G401 (cell line): Measurements from ENCODE around the gene UNC119. TPM values are rescaled to one million over a fixed set of nuclear protein-coding genes. Genes with fewer than 3 reads are reported as not detected.
"Not testable (repeated sequence)": the region's sequence is repeated elsewhere in the genome, so short reads cannot be mapped to it uniquely, and the experiment has no call there.

ENCODE experiments used
- DNase-seq: peaks from one replicate; pipeline ENCODE4 v3.0.0-alpha.2; 2015; ENCODE audit warnings: low spot score
- in situ Hi-C: cut with HindIII; loops from 2 replicates; pipeline ENCODE4 v1.10.0; 2016; ENCODE audit warnings: low sequenced_read_pairs, mixed read lengths
- total RNA-seq: library from RNA; depleted of rRNA; stranded (reverse); fragments of >200 nt; shearing (Covaris generic); gene quantifications from 2 replicates; pipeline ENCODE4 v1.2.3, GENCODE V29; 2014; rRNA removed

The UNC119 gene
- total RNA-seq = 59.0 and 60.4 TPM in 2 replicates

DNA sequence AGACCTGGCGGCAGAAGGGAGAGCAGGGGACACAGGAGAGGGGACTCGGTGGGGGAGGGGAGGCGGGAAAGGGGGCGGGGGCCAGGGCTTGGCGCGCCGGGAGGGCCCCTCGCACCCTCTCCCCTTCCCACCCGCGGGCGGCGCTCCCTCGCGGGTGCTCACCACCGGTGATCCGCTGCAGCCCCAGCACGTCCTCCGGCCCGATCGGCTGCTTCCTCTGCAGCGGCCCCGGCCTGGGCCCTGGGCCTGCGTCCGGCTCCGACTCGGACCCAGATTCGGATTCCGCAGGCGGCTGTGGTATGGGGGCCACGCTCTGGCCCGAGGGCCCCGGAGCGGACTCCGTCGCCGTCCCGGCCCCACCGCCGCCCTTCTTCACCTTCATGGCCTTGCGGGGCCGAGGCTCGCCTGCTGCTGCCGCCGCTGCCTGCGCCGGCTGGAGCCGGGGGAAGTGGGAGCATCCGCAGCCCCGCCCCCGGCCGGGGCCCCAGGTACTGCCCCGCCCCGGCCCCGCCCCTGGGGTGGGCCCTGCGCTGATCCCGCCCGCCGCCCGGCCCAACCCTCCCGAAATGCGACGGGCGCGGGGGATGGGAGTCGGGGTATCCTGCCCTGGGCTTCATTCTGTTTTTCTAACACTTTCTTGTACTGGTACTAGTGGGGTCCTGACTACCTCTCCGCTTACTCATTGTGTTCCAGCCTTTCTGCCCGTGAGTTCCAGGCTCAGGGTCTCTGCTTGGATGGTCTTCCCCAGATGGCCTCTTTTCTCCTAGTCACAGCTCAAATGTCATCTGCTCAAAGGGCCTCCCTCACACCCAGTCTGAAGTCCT is at the start of gene UNC119:
Gene UNC119, minus strand, starts transcription at position 449 of the 824 bp plus-strand sequence. Its CDS starts 67 bp downstream, at position 382.
- peak; percentile 75 for DNase-seq
- in situ Hi-C loops = no loop called here

DNA sequence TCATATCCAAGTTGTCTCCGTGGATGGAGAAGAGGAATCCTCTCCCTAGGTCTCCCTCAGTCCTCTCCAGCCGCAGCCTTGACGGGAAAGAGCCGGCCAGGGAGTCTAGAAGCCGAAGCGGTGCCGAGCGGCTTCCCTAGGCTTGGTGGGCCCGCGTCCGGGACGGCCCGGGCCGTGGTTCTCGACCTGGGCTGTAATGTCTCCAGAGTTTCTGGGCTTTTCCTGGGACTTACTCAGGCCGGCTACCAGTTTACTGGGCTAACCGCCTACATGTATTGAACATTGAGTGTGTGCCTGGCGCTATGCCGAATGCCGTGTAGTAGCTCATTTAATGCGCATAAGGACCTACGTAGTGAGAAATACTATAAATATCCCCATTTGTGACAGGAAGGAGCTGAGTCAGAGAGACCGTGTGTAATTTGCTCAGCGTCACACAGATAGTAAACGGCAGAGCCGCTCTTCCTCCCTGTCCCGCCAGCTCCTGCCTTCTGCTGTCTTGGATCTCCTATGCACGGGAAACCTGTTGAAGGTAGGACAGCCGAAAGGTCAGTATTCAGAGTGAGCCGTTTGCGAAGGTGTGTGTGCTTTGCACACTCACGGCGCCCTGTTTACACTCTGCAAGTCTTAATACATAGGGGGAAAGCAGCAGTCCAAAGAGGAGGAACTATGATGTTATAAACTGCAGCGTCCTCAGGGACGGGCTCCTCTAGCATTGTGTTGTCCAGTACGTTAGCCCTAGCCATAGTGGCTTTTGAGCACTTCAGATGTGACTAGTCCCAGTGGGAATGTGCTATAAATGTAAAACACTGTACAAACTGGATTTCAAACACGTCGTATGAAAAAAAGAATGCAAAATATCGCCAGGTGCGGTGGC is 47.1 kb upstream of the UNC119 start:
- DNase-seq = peak; percentile 69
- in situ Hi-C loops = no loop called here

DNA sequence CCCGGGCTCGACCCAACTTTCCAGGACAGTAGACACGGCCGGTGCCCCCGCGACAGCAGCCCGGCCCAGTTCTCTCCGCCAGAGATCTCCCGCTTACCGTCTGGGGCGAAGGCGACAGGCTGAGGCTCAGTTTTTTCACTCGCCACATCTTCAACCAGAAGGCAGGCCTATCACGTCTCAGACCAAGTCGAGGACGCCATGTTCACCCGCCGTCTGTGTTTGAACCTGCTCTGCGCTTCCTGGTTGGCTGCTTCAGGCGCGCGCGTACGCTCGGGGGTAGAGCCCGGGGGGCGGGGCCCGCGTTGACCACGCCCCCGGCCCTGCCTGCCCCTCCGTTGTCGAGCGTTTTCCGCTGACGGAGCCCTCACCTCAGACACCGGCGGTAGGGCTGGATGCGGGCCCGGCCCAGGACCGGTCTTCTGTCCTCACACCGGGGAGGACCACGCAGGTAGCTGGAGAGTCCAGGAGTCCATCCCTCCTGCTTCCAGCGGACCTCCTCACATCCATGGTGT is 46.4 kb upstream of the UNC119 start, which contains the start of gene SPAG5:
Gene SPAG5, minus strand, starts transcription at position 227 of the 512 bp plus-strand sequence. Its CDS starts 79 bp downstream, at position 148.
- in situ Hi-C loops = no loop called here
- peak; percentile 93 for DNase-seq

DNA sequence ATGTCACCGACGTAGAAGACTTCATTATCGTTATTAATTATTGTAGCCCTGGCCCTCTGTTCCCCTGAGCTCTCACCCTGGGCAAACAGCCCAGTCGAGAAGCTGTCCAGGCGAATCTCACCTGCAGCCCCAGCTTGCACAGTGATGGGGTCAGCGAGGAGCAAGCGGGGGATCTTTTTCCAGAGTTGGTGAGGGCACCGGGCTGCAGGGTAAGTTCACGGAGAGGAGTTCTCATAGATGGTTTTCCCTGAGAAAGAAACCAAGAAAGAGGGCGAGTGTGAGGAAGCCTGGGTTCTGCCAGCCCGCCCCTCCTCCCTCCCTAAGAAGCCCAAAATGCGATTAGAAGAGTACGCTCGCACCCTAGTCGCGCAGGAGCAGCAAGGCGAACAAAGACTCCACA is 46.0 kb upstream of the UNC119 start:
- no peak for DNase-seq
- in situ Hi-C loops = no loop called here

DNA sequence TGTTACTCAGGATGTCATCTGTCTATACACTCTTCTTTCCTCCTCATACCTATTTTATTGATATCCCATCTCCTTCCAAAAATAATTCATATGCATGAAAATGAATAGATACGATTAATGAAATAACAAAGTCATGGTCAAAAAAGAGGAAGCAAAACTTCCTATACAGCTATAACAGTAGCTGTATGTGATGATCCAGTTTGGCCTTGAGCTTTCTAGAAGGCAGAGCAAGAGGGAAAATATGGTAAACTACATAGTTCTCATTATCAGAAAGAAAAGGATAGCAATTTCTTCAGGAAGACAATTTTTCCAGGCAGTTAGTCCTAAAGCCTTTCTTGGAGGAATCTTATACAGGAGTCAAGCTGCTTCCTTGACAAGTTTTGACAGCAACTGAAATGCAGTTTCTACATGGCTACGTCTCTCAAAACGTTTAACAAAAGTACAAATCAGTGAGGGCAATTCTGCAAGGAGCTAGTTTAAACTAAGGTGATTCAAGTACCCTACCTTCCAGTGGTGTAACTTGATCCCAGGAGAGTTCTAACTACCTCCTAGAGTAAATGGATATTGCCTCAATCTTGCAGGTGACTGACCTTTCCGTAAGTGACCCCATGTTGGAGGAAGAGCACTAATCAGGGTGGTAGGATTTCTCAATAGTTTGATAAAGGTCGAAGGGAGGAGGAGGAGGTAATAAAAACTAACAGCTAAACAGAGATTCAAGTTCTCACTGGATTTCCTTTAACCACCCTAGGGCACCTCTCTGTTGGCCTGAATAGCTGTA is 45.4 kb upstream of the UNC119 start:
- DNase-seq = no peak
- in situ Hi-C loops = no loop called here

DNA sequence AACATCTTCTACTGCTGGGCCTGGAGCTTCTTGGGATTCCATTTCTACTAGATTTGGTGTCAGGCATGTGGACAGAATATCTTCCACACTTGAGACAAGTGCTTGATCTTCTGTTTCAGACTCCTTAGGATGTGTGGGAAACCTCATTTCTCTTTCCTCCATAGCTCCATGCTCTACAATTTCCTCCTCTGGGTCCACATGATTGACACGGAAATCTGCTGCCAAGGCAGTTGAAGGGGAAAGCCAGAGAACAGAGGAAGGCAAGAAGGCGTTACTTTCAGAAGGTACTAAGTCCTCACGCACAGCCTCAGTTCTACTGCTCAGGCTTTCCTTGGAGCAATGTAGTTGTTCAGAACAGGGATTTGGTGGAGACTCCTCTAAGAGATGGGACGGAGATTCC is 39.8 kb upstream of the UNC119 start:
- DNase-seq = no peak

DNA sequence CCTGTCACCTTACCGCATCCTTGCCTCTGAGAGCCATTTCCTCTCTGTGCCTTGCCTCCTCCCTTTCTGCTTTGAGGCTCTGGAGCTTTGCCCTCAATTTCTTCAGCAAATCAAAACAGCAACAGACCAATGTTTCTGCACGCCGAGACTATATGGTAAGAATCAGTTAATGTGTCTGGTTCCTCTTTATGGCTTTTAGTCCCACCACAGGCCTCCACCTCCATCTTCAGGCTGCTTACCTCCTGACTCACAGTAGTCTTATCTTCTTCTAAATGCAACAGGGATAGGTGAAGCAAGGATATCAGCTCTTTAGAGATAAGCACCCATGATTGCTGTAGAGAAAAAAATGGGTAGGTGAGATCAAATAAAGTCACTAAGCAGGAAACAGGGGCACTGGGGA is 33.4 kb upstream of the UNC119 start:
- DNase-seq = no peak
- in situ Hi-C loops = no loop called here

More for the DNA sequence above, 39.8 kb upstream of the UNC119 start:
- in situ Hi-C loops = no loop called here

DNA sequence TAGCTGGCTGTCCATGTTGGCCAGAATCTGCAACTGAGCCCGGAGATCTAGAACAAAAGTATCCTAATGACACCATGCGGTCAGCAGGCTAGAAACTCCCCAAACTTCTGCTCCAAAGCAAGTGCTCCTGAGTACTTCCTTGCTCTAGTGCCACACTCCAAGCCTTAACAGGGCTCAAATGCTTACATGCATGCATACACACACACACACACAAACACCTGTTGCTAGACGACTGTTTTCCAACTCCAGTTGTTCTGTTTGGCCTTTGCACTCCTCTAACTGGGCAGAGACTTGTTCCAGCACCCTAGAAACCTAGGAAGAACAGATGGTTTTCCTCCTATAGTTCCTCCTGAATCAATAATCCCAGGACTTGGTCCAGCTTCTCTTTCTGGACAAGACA is 32.0 kb upstream of the UNC119 start:
- in situ Hi-C loops = no loop called here
- no peak for DNase-seq

DNA sequence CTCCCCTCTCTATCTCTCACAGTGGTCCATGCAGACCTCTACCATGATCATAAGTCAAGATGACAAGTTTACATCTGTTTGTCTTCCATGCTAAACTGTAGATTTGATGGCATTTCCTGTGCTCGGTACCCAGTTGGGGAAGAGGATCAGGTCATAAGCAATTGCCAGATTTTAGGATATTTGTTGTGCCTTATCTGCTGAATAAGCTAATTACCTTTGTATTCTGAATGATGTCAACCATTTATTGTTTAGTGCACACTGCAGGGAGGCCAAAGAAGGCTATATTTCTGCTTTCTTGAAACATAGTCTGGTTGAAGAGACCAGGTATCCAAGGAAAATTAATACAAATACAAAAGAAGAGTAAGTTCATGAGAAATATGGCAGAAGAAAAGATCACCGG is 30.1 kb upstream of the UNC119 start:
- no peak for DNase-seq
- in situ Hi-C loops = no loop called here

DNA sequence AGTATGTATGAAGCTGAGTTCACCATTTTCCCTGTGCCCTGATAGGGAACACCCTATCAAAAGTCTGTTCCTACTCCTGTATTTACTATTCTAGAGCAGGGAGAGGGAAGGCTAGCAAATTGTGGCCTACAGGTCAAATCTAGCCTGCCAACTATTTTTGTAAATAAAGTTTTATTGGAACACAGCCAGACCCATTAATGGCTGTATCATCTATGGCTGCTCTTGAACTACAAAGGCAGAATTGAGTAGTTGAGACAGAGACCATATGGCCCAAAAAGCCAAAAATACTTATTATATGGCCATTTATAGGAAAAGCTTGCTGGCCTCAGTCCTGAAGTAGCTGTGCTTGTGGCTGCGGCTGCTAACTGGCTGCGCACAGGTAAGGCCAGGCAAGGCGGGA is 28.5 kb upstream of the UNC119 start:
- in situ Hi-C loops = no loop called here
- no peak for DNase-seq

DNA sequence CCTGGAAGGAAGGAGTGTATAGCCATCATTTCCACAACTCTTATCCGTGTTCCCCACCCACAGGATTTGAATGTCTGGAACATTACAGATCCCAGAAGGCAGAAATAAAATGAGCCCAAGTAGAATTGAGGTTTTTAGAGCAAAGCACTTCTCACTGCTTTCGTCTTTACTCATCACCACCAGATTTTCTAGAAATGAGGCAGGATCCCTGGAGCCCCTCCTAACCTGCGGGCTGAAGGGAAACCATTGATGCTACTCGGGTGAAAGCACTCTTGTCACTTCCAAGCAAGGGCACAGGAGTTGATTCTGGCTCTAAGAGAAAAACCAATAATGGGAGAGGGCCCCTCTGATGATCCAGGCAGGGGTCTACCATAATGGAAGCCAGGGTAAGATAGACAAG is 27.1 kb upstream of the UNC119 start:
- in situ Hi-C loops = no loop called here
- DNase-seq = no peak

DNA sequence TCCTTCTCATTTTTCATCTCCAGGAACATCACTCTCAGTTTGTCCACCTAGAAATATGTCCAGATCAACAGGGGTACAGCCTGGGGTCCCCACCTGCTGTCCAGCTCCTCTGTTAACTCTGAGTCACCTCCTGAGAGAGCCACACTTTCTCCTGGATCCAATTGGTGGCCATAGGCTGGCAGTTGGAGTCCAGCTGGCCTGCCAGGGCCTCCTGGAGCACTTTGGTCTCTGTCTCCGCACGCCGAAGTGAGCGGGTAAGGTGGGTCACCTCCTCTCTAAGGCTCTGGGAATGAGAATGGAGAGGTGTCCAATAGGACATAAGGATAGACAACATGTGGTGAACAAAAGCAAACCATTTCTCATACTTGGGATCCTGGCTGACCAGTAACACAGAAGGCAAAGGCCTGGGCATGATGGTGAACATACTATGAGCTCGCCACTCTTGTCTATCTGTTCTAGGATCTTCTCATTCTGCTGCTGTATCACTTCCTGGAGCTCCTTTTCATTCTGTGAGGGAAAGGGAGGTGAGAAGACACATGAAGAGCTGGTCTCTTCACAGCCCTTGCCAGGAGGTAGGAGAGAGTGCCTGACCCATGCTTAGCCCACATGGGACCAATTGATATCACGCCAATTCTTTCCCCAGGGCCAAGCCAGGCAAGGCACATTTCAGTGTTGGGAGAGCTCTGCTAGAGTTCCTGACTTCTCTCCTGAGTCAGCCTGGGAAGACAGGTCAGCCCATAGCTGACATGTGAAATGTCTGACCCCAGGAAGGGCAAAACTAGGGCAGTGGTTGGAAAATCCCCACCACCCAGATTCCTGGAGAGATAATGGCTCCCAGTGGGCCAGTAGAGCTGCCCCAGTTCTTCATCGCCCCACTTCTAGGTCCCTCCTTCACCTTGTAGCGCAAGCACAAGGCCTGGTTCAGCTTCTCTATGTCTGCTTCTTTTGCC is 26.1 kb upstream of the UNC119 start:
- in situ Hi-C loops = no loop called here
- no peak for DNase-seq

DNA sequence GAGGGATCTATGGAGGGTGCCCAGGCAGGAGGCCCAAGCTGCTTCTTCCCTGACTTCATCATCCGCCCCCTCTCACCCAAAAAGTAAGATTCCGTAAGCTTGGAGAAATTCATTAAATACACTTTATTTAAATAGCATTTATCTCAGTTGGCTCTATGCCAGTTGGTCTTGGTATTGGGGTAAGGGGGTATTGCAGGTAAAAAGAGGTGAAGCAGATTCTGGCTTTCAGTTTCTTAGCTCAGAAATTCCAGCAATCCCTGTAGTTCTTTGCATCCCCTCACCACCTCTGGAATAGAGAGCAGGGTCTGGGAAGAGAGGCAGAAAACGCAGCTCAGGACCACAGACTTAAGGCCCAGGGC is 25.0 kb upstream of the UNC119 start:
- DNase-seq = no peak
- in situ Hi-C loops = no loop called here

DNA sequence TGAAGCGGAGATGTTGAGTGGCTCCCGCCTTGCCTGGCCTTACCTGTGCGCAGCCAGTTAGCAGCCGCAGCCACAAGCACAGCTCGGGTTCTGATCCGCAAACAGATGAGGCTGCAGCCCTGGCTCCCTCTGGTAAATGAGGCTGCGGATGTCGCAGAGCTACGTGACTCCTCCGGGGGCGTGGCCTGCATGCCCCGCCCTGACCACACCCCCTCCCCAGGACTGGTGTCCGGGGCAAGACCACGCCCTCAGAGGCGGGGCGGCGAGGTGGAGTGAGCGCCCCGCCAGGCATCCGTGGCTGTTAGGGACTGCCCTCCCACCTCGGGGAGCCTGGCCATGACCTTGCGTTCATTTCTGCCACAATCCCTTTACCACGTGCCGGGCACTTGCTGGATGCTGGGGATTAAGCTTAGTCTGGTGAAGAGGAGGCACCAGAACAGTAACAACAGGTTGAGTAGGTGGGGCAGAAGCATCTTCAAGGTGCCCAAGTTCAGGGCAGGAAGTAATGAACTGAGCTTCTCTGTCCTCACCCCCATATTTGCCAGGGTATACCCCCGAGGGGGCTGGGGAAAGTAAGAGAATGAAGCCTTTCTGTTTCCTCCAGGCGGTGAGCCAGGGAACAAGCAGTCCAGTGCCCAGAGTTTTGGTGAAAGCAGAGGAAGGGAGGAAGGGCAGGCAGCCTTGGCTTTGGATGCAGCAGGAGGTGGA is 24.5 kb upstream of the UNC119 start, which contains the start of gene ALDOC:
Gene ALDOC, minus strand, starts transcription at position 138 of the 708 bp plus-strand sequence. CDS start 1,363 bp downstream, outside the sequence.
- peak; percentile 98 for DNase-seq
- in situ Hi-C loops = no loop called here

DNA sequence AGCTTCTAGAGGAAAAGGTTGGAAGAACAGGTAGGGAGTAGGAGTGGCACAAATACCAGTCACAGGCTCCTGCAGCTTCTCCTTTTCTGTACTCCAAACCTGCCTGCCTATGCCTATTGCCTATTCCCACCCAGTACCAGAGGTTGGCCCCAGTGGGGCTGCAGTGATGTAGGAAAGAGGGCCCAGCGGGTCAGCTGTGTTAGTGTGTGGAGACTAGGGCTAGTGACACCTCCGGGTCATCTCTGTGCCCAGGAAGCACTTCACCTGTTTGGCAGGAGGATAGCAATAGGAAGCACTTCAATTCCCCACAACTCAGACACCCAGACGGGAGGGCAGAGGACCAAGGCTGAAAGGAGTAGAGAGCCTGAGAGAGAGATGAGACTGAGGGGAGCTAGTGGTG is 23.6 kb upstream of the UNC119 start:
- in situ Hi-C loops = not testable (repeated sequence)
- DNase-seq = peak; percentile 57

DNA sequence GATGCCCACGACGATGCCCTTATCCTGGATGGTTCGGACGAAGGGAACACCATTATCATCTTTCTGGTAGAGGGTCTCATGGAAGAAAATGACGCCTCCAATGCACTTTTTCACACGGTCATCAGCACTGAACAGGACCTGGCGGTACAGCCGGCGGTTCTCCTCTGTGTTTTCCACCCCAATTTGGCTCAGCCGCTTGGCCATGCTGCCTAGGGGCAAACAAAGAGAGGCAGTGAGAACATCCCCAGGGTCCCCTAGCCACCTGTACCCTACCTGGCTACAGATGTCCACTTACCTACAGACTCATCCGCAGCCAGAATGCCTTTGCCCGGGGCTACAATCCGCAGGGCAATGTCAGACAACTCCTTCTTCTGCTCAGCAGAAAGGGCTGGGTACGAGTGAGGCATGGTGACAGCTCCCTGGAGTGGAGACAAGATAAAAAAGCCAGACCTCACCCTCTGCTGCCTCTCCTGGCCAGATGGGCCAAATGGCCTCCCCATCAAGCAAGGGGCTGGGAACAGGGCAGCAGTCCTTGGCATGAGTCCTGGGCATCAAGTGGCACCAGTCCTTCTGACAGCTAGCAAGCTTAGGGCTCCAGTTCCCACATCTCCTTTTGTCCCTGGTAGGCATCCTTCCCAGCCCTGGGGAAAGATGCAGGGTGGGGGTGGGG is 22.8 kb upstream of the UNC119 start:
- peak; percentile 88 for DNase-seq
- in situ Hi-C loops = no loop called here

DNA sequence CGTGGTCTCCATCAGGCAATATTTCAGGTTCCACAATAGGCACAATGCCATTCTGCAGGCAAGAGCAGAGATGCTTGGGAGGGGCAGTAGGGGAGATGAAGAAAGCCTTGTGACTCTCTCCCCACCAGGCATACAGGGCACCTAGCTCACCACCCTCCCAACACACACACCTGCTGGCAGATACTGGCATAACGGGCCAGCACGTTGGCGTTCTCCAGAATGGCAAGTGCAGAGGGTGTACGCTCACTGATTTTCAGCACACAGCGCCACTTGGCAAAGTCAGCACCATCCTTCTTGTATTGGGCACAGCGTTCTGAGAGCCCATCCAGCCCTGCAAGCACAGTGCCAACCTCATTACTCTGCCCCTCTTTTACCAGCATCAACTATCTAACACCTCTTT is 22.1 kb upstream of the UNC119 start:
- in situ Hi-C loops = no loop called here
- DNase-seq = peak; percentile 15
